HG03378 (cell line): Measurements from ENCODE around the gene ADGRB3.
A peak's percentile ranks its signal among the peaks of the same experiment; 100 is the strongest.

ENCODE experiments used
- ATAC-seq: cut with Tn5 transposase; IDR thresholded peaks from one replicate; pipeline ENCODE4 v1.9.1; 2021; ENCODE audit warnings: mild to moderate bottlenecking, moderate library complexity; ENCODE audit not compliant: unreplicated experiment

The ADGRB3 gene

DNA sequence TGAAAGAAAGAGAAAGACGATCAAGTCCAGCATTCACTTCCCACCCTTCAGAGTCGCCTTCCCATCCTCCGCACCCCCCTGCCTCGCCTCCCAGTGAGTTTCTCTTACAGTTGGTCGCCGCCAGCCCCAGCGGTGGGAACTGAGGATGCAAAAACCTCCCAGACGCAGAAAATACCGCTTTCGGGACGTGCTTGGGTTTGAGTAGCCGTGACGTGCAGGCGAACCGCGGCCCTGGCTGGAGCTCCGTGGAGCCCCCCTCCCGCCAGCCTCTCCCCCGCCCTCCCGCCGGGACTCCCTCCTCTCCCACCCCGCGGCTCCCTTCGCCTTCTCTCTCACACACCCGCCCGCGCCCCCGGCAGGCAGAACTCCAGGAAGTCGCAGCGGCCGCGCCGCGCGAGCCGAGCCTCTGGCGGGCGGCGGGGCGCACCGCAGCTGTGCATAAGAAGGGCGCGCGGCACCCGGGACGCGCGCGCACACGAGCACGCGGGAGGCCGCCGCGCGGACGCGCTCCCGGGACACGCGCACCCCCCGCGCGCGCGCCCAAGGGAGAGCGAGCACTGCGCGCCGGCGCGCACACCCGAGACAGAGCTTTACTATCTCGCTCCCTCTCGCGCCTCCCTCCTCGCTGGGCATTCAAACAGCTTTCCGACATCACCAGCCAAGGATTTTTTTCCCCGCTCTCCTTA lies at the start of gene ADGRB3:
TSS of gene ADGRB3 (plus strand) at position 557 of the 686 bp plus-strand sequence. CDS start 3,394 bp downstream, outside the sequence.
- peak; percentile 51 for ATAC-seq

DNA sequence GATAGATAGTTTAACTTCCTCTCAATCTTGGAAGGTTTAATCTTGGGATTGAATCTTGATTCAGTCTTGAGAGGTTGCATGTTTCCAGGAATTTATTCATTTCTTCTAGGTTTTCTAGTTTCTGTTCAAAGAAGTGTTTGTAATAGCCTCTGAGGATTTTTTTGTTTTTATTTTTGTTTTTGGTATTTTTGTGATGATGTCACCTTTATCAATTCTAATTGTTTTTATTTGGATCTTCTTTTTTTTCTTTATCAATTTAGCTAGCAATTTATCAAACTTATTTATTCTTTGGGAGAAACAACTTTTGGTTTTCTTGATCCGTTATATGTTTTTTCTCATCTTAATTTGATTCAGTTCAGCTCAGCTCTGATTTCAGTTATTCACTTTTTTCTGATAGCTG lies 41.5 kb upstream of the ADGRB3 start:
- ATAC-seq: no peak

DNA sequence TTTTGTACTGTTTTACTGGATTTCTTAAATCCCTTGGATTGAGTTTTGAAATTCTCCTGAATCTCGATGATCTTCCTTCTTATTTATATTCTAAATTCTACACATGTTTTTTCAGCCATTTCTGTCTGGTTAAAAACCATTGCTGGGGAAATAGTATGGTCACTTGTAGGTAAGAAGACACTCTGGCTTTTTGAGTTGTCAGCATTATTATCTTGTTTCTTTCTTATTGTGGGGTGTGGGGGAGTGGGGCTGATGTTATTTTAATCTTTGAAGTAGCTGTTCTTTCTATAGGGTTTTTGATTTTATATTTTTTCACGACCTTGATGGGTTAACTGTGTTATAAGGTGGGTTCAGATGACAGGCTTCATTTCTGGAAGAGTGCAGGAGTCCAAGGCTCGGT lies 37.4 kb upstream of the ADGRB3 start:
- ATAC-seq: no peak

DNA sequence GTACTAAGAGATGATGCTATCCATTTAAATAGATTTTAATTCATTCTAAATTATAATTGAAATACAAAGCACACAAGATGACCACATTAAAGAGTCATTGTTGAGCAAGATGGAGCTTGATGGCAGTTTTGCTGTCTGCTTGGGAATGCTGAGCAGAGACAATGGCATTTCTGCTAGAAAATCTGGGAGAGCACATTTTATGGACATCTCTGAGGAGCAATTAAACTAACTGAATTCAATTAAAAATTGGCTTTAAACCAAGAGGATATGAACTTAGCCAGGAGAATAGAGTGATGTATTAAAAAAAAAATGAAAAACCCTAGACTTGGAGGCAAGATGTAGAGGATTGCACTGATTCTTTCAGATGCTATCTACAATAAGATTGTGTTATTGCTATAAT lies 19.1 kb upstream of the ADGRB3 start:
- no peak for ATAC-seq

DNA sequence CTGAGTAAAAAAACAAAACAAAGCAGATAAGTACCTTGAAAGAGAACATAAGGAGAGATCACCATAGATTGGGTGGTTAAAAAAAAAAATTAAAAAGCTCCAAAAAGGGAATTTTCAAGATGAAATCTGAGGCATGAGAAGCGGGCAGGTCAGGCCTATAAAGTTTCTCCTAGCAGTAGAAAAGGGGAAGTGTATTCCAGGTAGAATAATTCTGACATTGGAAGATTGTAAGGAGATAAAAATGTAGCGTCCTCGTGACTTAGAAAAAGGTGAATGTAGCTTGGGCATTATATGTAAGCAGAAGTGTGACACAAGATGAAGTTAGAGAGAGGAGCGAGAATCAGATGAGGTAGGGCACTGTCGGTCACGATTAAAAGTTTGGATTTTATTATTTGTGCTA lies 9.1 kb upstream of the ADGRB3 start:
- no peak for ATAC-seq

DNA sequence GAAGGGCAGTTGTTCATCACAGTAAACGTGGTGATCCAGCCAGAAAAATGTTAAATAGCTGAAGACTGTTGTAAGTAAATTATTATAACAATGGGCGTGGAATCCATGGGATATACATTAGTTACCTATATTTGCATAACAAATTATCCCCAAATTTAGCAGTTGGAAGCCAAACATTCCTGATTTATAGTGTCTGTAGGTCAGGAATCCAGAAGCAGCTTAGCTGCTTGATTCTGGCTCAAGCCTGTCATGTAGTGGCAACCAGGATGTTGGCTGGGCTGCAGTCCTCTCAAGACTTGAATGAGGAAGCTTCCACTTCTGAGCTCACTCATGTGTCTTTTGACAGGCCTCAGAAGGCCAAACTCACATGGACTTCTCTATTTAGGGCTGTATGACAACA lies 6.9 kb upstream of the ADGRB3 start:
- no peak for ATAC-seq

DNA sequence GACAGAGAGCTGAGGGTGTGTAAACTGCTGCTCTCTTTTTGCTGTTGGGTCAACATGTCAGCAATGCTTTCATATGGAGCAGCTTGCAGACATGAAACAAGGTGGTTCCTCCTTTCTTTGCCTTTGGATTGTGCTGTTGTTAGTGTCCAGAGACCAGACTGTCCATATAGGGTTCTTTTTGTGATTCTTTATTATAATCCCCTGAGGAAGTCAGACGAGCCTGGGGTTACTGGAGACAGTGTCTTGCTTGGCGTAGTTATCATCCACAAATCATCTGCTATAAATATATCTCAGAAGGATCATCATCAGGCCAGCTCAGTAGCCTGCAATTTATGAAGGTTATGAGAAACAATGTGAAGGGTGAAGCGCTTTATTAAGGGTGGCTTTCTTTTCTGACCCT lies 2.3 kb upstream of the ADGRB3 start:
- no peak for ATAC-seq

DNA sequence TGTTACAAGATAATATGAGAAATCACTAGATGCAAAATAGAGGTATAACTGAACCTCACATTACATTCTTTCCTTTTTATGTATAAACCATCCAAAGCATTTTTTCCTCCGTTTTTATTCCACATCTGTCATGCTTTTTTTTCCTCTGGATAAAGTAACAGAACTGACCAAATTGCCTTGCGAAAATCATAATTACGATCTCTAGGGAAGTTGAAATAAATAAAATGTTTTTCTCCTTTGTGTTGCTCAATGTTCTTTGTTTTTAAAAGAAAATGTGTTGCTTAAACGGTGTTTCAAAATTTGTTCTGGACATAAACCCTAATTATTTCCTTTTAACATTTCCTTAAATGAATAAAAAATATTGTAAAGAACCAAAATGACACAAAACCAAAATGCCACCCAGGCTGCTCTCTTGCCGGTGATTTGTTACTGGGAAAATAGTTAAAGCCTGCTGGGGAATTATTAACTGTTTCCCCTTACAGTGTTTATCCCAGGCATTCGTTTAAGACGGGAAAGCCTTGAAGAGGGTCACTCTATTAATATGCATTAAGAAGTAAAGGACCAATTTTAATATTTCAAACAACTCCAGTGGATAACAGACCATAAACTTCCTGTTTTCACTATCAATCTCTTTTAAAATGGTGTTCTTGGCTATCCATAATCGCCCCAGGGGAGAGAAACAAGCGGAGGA lies 1.7 kb upstream of the ADGRB3 start:
- ATAC-seq: no peak

DNA sequence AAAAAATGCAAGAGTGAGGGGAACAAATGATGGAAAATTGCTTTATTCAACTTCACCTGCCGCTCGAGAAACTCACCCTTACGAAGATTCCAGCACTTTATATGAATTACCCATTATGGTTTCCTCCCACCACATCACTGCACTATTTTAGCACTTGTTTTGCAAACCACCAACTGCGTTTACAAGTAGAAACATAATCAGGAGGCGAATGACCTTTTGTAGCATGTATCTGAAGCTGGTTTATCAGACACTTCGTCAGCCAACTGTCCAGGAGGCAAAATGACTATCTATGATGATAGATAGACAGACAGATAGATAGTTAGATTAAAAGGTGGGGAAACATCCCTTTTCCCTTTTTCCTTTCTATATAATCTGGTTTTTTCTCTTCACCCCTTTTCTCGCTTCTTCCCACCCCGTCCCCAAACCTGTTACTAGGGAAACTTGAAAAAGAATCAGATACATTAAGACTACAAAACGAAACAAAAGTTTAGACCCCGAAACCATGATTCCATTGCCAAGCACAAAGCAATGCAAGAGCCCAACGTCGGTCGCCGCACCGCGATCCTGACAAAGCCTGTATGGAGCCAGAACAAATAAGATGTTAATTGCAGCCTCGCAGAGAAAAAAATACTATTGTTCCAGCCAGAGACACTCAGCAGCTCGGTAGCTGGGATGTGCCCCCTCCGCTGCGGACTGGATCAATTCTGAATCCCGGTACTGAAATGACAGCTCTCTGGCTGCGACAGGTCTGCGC lies 933 bp upstream of the ADGRB3 start:
- ATAC-seq: peak; percentile 27

DNA sequence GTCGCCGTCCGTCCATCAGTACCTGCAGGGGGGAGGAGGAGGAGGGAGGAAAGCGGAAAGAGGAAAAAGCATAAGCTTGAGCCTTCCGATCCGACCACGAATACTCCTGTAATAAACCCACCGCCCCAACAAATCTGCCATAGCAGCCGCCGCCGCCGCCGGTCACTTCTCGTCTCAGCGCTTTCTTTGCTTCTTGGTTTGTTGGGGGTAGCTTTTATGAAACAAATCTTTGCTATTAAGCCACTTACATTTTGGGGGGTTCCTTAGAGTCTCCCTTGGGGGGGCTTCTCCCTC lies 277 bp downstream of the ADGRB3 start:
- ATAC-seq: peak; percentile 4

DNA sequence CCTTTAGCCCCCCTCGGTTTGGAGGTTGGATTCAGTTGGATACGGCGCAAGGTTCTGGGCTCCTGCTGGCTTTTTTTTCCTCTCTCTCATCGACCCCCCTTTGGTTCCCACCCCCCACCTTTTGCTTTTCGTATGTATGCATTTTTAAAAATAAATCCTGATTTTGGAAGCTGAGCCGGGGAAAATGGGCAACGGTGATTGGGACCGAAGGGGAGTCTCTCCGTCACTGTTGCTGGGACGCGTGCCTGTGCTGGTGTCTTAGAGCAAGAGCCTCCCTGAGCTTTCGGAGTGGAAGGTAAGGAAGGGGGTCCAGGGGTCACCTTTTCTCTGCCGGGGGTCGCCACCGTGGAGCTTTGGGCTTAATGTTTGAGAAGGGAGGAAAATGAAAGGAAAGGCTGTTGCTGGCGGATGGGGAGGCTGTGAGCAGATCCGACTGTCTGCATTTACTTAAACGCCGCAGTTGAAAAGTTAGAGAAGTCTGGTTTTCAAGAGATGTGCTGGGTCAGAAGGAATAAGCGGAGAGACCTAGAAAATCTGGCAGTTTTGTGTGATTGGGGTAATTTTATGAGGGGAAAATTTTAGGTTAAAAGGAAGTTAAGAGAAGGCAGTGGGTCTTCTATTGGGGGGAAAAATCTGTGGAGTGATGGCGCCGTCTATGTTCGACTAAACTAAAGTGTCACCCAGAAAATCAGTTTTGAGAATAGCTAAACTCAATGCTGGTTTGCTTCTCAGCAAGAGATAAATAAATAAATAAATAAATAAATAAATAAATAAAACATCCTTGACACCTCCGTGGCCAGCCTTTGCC lies 828 bp downstream of the ADGRB3 start:
- ATAC-seq: no peak

DNA sequence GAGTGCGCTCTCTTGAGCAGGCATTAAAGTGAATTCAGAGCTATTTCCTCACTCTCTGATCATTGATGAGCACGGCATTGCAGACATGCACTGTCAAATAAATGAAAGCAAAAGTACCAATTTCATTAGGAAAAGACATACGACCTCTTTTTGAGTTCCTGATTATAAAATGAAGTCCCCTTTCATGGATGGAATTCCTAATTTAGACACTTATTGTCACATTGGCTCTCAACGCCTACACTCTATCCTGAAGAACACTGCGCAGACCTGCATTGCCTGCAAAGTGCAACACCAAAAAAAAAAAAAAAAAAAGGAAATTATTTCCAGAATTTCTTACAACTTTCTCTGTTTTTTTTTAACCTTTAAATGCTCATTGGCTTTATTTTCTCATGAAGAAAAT lies 1.6 kb downstream of the ADGRB3 start:
- ATAC-seq: no peak

DNA sequence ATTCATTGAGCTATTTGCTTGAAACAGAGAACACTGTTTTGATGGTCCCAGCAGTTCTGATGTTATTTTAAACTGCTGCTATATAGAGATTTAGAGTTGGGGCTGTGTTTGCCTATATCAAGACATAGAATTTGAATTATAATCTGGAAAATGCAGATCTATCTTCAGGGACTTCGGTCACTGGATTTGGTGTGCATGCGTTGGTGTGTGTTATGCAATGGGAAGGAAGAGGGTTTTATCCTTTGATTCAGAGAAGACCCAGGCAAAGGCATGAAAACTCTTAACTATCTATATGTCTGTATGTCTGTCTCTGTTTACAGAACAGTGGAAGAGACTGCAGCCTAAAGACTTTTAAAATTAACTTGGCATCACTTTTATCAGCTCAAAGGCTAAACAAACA lies 2.0 kb downstream of the ADGRB3 start:
- no peak for ATAC-seq

DNA sequence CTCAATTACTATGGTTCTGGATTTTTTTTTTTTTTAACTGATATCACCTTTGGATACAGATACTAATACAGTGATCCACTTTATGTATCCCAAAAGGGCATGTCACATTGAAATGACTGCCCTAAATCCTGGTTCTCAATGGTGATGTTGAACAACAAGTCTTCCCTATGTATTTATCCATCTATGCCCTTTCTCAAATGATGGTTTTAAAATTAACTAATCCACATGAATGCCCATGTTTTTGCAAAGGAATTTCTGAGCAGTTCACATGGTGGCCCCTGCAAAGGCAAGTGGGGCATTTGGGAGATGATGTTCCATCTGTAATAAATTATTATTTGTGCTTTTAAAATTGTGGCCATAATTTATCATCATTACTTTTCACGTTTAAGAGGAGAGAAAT lies 2.7 kb downstream of the ADGRB3 start:
- no peak for ATAC-seq

DNA sequence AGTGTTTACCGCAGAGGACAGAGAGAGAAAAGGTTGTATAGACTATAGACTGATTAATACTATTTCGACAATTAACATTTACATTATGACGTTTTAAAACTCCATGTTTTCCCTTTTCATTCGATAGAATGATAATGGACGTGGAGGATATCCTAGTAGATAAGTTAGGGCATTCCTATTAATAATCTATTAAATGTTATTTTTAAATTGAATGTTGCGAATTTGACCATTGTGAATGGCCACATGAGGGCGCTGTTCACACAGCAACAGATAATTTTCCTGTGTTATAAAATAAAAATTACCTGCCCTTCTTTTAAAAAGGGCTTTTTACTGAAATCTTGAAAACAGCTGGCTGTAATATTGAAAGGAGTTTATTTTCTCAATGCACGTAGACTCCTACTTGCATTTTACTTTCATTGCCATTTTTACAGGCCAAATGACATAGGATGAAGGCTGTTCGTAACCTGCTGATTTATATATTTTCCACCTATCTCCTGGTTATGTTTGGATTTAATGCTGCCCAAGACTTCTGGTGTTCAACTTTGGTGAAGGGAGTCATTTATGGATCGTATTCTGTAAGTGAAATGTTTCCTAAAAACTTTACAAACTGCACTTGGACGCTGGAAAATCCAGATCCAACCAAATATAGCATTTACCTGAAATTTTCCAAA lies 3.3 kb downstream of the ADGRB3 start:
- ATAC-seq: no peak

DNA sequence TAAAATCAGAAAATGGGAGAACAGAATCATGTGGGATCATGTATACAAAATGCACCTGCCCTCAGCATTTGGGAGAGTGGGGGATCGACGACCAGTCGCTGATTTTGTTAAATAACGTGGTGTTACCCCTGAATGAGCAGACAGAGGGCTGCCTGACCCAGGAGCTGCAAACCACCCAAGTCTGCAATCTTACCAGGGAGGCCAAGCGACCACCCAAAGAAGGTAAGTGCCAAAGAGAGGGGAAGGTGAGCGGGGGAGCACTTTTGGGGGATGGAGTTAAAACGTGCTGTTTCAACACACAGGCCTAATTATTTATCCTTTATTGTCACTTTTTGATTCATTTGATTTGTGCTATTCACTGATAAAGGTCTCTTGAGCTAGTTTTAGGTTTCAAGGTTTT lies 4.1 kb downstream of the ADGRB3 start:
- ATAC-seq: no peak

DNA sequence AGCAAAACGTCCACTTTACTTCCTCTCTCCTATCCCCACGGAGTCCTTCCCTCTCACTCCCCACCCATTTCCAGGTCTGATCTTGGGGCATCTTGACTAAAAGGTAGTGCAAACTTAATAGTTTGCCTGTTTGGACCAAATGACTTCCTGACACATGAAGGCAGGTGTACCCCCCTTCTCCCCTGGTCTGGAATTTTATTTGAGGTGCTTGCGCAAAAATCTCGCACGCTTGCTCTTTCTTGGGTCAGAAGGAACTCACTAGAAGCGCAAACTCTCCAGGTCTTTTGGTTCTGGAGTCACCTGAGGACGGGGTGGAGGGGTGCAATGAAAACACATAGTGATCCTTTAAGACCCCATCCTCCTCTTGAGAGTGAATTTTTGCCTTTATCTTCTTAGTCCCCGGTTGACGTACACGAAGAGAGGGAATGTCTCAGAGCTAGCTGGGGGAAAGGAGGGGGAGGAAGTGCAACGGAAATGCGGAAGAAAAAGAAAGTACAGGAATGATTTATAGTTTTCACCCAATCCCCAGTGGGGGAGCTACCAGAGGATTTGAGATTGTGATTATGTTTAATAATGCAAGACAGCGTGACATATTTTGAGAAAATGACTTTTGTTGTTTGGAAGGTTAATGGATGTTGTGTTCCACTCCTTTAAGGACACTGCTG lies 4.9 kb downstream of the ADGRB3 start:
- no peak for ATAC-seq

DNA sequence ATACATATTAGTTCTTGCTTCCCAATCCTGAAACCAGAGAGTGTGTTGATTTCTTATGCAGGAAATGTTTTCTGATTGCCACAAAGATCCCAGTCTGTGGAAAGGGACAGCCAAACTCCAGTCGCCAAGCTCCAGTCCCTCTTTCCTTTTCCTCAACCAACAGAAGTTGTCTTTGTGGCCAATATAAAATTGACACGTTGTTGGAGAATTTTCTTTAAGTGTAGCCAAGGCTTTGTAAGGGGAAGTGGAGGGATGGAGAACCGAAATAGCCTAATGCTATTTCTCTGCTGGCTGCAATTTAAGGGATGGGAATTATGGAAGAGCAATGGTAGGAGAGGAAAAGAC lies 5.4 kb downstream of the ADGRB3 start:
- no peak for ATAC-seq

DNA sequence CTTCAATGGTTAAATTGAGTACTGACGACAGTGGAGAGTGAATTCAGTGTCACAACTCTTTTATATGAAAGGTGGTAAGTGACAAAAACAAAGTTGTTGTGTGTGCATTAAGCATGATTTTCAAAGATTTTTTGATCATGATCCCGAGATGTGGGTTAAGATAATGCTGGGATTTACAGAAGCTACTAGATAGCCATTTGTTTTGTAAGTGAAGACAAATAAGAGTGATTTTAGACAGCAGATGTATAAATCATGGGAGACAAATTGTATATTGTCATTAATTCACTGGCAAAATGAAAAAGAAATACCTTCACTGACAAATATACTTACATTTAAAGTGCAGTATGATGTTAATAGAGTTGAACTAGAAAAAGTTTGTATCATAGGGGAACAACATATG lies 6.1 kb downstream of the ADGRB3 start:
- ATAC-seq: no peak

DNA sequence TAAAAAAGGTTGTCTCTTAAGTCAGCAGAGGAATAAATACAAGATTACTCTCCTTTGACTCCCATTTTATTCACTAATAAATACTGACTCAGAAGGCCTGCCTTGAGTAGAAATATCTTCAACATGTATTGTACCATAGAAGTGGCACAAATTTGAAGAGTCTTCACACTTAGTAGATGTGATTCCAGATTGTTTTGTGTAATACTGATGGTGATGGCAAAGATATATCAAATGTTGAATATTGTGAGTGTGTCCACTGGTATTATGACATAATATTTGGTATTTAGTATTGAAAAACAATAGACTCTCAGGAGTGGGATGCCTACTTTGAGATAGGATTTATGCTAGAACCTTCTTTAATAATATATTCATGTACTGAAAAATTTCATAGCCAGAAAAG lies 7.0 kb downstream of the ADGRB3 start:
- ATAC-seq: no peak
